Choroid plexus epithelial cell (primary cell): ENCODE results near the gene ARID3B.

Experiments
- DNase-seq: peaks from one replicate; pipeline ENCODE4 v3.0.0-alpha.2; 2010; ENCODE audit warnings: low read depth
- H3K4me3 ChIP-seq: 2 replicates; pipeline ENCODE4 v1.5.1; 2011; ENCODE audit warnings: low read depth, mild to moderate bottlenecking, control low read depth, low read length, moderate library complexity
- CTCF ChIP-seq: conservative IDR thresholded peaks from 2 replicates; pipeline ENCODE4 v1.5.1; 2011; ENCODE audit warnings: low read depth, mild to moderate bottlenecking, control low read depth, inconsistent platforms, low read length, moderate library complexity

The ARID3B gene

GRCh38 chr15:74612677-74613076 lies 71.7 kb downstream of the ARID3B start:
- TF ChIP-seq CTCF: no peak
- no peak for DNase-seq
- no peak overlapping the region for H3K4me3 ChIP-seq

- no peak for TF ChIP-seq CTCF
- no peak overlapping the region for H3K4me3 ChIP-seq
- no peak for DNase-seq
Measured at GRCh38 chr15:74613089-74613952, 72.3 kb downstream of the ARID3B start.

- TF ChIP-seq CTCF: no peak
- no peak for DNase-seq
Measured at GRCh38 chr15:74613953-74614743, 73.1 kb downstream of the ARID3B start.

GRCh38 chr15:74614744-74615507 lies 73.9 kb downstream of the ARID3B start:
- no peak for TF ChIP-seq CTCF
- peak; percentile 67 for DNase-seq
- H3K4me3 ChIP-seq: peak overlapping the region; percentile 97

More at GRCh38 chr15:74613953-74614743, 73.1 kb downstream of the ARID3B start:
- H3K4me3 ChIP-seq: peak overlapping the region; percentile 97

GRCh38 chr15:74615508-74616365 lies 74.7 kb downstream of the ARID3B start, which contains the start of gene CLK3:
Gene CLK3 (plus strand): TSS chr15:74615836. CDS start chr15:74619197, 3,361 bp downstream.
- no peak for TF ChIP-seq CTCF
- DNase-seq: peak; percentile 92
- H3K4me3 ChIP-seq: peak within 1 kb of the TSS; percentile 97
